OCI-LY1 (cell line): ENCODE measurements around the gene CNPY4.
A peak's percentile ranks its signal among the peaks of the same experiment; 100 is the strongest.

Experiments
- H2AFZ ChIP-seq: fragments of 200-600 bp; sonication (generic), shearing (Covaris generic); 2 replicates; pipeline ENCODE4 v1.6.0; 2014; ENCODE audit warnings: antibody characterized with exemption, mild to moderate bottlenecking, low read length
- H3F3A ChIP-seq: fragments of 200-600 bp; sonication (generic), shearing (Covaris generic); 2 replicates; pipeline ENCODE4 v1.6.0; 2014; ENCODE audit warnings: mild to moderate bottlenecking, antibody characterized with exemption, low read length, moderate library complexity; ENCODE audit not compliant: insufficient read depth
- H3K27ac ChIP-seq: fragments of 200-600 bp; sonication (generic); 2 replicates; pipeline ENCODE4 v1.5.1; 2014; ENCODE audit warnings: low read length, mixed run types, mild to moderate bottlenecking, low read depth; ENCODE audit not compliant: poor library complexity, severe bottlenecking
- H3K27me3 ChIP-seq: fragments of 200-600 bp; sonication (generic); 2 replicates; pipeline ENCODE4 v1.6.0; 2014; ENCODE audit warnings: antibody characterized with exemption, mild to moderate bottlenecking, low read length, moderate library complexity; ENCODE audit not compliant: insufficient read depth
- H3K36me3 ChIP-seq: fragments of 200-600 bp; sonication (generic); 2 replicates; pipeline ENCODE4 v1.6.1; 2014; ENCODE audit warnings: mild to moderate bottlenecking, antibody characterized with exemption, low read length, moderate library complexity, mixed read lengths; ENCODE audit not compliant: insufficient read depth
- H3K4me1 ChIP-seq: fragments of 200-600 bp; sonication (generic); 2 replicates; pipeline ENCODE4 v1.5.1; 2014; ENCODE audit warnings: mild to moderate bottlenecking, low read length, moderate library complexity; ENCODE audit not compliant: insufficient read depth, severe bottlenecking
- H3K4me2 ChIP-seq: fragments of 200-600 bp; sonication (generic), shearing (Covaris generic); 2 replicates; pipeline ENCODE4 v1.6.1; 2014; ENCODE audit warnings: low read length
- H3K4me3 ChIP-seq: fragments of 200-600 bp; sonication (generic); 2 replicates; pipeline ENCODE4 v1.5.1; 2014; ENCODE audit warnings: low read length, low read depth, mild to moderate bottlenecking, mixed read lengths; ENCODE audit not compliant: poor library complexity, severe bottlenecking
- H3K79me2 ChIP-seq: fragments of 200-600 bp; shearing (Covaris generic); 2 replicates; pipeline ENCODE4 v1.6.1; 2016; ENCODE audit warnings: mixed run types, low read length, mixed read lengths; ENCODE audit not compliant: insufficient read depth
- H3K9ac ChIP-seq: fragments of 200-600 bp; sonication (generic), shearing (Covaris generic); 2 replicates; pipeline ENCODE4 v1.6.1; 2014; ENCODE audit warnings: mild to moderate bottlenecking, low read length, mixed read lengths
- H3K9me2 ChIP-seq: fragments of 200-600 bp; sonication (generic), shearing (Covaris generic); 2 replicates; pipeline ENCODE4 v1.6.1; 2014; ENCODE audit warnings: low read depth, mild to moderate bottlenecking, low read length, mixed read lengths
- H3K9me3 ChIP-seq: fragments of 200-600 bp; shearing (Covaris generic); 2 replicates; pipeline ENCODE4 v1.6.1; 2014; ENCODE audit warnings: low read length, mixed read lengths
- H4K20me1 ChIP-seq: fragments of 200-600 bp; sonication (generic), shearing (Covaris generic); 2 replicates; pipeline ENCODE4 v1.6.0; 2016; ENCODE audit warnings: mild to moderate bottlenecking, low read length; ENCODE audit not compliant: insufficient read depth
- CTCF ChIP-seq: fragments of 200-600 bp; sonication (generic), shearing (Covaris generic); IDR thresholded peaks from 2 replicates; pipeline ENCODE4 v1.5.1; 2017; ENCODE audit warnings: mild to moderate bottlenecking, antibody characterized with exemption, low read length, moderate library complexity, mixed read lengths
- EZH2 ChIP-seq: fragments of 200-600 bp; sonication (generic), shearing (Covaris generic); IDR thresholded peaks from 2 replicates; pipeline ENCODE4 v1.8.0; 2017; ENCODE audit warnings: borderline replicate concordance, mixed run types, mild to moderate bottlenecking, antibody characterized with exemption, low read length, moderate library complexity, mixed read lengths

CNPY4 gene

DNA sequence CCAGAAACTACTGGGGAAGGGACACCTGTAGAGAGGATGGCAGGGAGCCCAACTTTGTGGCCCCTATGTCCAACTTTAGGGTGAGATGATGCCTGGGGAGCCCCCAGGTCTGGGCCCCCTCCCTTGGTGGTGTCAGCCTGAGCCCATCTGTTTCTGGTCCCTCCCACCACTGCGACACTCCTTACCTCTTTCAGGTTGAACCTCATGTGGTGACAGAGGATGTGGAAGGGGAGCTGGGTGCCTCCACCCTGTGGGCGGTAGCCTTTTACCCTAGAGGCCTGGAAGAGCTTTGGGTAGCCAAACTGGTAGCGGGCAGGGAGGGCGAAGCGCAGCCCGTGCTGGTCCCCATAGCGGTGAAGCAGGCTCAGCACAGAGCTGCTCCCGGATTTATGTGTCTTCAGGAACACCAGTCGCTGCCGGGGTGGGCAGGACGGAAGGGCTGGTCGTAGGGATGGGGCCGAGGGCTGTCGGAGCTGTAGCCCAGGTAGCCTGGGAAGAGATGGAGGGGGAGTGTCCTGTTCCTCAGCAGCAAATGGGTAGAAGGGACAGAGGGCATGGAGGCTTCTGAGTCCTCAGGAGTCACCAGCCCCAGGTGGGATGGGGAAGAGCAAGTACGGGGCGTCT, 47.0 kb downstream of the CNPY4 start:
- Histone ChIP-seq H3K27ac (no peak overlapping the region), H3K27me3 (peaks cover 34% of the 10 kb centered on the region), H3K9me3 (no peaks in the 10 kb centered on the region), H3K4me1 (peaks cover 28% of the 10 kb centered on the region), H2AFZ (no peak overlapping the region), H3K9ac (no peak overlapping the region), H3K9me2 (no peaks in the 10 kb centered on the region), H3K4me2 (no peak overlapping the region), H3K4me3 (no peak overlapping the region), H3K79me2 (no peaks in the 10 kb centered on the region), H3F3A (no peaks in the 10 kb centered on the region), H4K20me1 (no peaks in the 10 kb centered on the region), H3K36me3 (no peaks in the 10 kb centered on the region)
- no peak for TF ChIP-seq CTCF
- TF ChIP-seq EZH2: no peak

DNA sequence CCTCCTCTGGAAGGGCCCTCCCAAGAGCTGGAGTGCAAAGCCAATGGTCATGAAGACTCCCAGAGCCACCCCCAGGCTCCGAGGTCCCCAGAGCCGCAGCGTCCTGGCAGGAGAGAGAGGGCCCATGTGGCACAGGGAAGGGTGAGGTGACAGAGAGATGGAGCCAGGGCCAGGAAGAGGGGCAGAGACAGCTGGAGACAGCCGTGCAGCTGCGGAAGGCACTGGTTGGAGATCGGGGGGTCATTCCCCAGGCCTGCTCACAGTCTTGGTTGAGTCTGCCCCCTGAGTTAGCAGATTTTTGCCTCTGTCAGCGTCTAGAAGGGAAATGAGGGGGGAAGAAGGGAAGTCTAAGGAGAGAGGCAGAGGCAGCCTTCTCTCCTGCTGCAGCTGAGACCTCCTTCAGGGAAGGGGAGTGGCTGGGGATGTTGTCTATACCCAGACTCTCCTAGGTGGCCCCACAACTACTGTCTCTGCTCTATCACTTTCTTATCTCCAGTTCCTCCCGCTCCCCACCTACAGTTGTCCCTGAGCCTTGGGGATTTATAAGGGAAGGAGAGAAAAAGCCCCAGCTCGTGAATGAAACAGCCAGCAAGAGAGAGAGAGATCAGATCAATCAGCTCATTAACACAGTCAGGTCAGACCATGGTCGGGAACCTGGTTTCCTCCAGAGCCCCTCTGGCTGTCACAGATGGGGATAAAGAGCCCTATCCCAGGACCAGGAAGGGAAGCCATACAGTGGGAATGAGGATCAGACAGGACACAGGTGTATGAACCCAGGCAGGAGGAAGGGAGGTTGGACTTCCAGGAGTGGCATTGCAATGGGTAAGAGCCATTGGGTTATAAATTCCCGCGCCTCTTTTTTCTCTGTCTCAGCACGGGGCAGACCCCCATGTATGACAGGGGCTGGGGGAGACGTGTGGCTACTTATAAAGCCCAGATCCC, 47.8 kb downstream of the CNPY4 start:
- H3K79me2 ChIP-seq: no peaks in the 10 kb centered on the region
- no peak for TF ChIP-seq CTCF
- no peak for TF ChIP-seq EZH2
- H3K9me3 ChIP-seq: no peaks in the 10 kb centered on the region
- no peak overlapping the region for H2AFZ ChIP-seq
- H3K9me2 ChIP-seq: no peaks in the 10 kb centered on the region
- no peaks in the 10 kb centered on the region for H3K36me3 ChIP-seq
- H3K27ac ChIP-seq: no peak overlapping the region
- H4K20me1 ChIP-seq: no peaks in the 10 kb centered on the region
- no peak overlapping the region for H3K4me2 ChIP-seq
- H3K4me1 ChIP-seq: peaks cover 28% of the 10 kb centered on the region
- peaks cover 34% of the 10 kb centered on the region for H3K27me3 ChIP-seq
- H3K9ac ChIP-seq: no peak overlapping the region
- H3F3A ChIP-seq: no peaks in the 10 kb centered on the region; the same call in 1 of the 2 replicates
- H3K4me3 ChIP-seq: no peak overlapping the region

DNA sequence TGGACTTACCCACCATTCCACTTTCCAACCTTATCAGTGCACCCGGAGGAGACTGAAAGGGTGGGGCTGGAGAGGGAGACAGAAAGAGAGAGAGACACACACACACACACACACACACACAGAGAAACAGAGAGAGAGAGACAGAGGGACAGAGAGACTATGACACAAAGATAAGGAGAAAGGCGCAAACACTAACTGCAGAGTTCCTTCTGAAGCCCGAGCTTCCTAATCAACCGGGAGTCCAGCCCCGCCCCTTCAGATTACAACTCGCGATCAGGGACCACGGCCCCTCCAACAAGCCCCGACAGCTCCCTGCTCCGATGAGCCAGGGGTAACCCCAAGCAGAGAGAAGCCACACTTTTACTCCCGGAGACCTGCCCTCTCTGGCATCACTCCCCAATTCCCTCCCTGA, 48.5 kb downstream of the CNPY4 start:
- Histone ChIP-seq H3K4me2 (peak overlapping the region; percentile 31; the same call in 1 of the 2 replicates), H3K9me2 (no peaks in the 10 kb centered on the region), H3K4me3 (no peak overlapping the region), H3K27ac (no peak overlapping the region), H2AFZ (no peak overlapping the region), H3K9ac (no peak overlapping the region), H3K36me3 (no peaks in the 10 kb centered on the region), H3K9me3 (no peaks in the 10 kb centered on the region), H3K79me2 (no peaks in the 10 kb centered on the region), H3F3A (no peaks in the 10 kb centered on the region; the same call in 1 of the 2 replicates), H4K20me1 (no peaks in the 10 kb centered on the region), H3K4me1 (peaks cover 28% of the 10 kb centered on the region), H3K27me3 (peaks cover 34% of the 10 kb centered on the region)
- TF ChIP-seq EZH2: no peak
